Measurements from ENCODE around the gene POLR1A.

POLR1A gene

DNA sequence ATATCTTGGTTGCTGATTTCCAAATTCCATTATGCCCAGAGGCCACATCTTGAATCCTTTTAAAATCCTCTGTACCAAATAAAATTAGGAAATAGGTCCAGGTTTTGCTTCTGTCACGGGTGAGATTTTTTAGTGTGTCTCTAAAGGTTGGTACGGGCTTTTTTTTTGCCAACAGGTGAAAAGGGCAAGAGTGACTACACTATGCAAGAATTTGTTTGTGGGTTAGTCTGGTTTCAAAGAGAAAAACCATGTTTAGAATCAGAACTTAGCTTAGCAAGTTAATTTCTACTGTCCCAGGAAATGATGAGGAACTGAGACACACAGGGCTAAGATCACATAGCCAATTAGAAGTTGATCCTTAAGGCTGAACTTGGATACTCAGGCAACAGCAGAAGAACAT is 41.7 kb downstream of the POLR1A start:
- DNase-seq (ENCODE audit: low read depth in 2 of 2): no peak

DNA sequence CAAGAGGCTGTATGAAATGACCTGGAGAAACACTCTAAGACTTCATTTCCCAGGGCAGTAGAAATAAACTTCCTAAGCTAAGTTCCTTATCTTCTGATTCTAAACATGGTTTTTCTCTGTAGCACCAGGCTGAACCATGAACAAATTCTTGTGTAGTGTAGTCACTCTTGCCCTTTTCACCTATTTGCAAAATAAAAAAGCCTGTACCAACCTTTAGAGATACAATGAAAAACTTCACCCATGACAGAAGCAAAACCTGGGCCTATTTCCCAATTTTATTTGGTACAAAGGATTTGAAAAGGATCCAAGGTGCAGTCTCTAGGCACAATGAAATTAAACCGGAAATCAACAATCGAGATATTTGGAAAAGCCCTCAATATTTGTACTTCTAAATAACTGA is 43.6 kb downstream of the POLR1A start:
- no peak for DNase-seq (ENCODE audit: low read depth in 2 of 2)

DNA sequence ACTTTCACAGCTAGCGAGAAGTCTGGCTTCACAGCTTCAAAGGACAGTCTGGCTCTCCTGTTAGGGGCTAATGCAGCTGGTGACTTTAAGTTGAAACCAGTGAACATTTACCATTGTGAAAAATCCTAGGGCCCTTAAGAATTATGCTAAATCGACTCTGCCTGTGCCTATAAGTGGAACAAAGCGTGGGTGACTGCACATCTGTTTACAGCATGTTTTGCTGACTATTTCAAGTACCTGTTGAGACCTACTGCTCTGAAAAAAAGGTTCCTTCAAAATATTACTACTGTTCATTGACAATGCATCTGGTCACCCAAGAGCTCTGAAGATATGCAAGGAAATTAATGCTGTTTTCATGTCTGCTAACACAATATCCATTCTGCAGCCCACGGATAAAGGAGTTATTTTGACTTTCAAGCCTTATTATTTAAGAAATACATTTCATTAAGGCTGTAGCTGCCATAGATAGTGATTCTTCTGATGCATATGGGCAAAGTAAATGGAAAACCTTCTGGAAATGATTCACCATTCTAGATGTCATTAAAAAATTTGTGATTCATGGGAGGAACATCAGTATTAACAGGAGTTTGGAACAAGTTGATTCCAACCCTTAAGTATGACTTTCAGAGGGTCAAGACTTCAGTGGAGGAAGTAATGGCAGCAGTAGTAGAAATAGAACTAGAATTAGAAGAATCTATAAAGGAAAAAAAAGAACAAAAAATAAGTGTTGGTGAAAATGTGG is 48.9 kb downstream of the POLR1A start:
- no peak for DNase-seq (ENCODE audit: low read depth in 2 of 2)

DNA sequence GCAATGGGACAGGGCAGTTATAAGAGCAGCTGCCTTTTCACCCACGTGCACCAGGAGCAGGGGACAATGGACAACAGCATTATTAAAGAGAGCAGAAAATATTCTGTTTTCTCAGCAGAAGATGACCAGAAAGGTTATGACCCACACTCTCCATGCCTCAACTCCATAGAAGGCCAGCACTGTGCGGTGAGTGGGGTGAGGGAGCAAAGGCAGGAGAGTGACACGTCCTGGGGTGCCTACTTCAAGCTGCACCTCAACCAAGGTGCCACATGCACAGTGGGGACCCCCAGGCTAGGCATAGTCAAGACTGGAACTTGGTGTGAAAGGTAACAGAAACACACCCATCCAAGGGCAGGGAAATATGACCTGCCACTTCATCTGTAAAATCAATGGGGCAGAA is 50.4 kb downstream of the POLR1A start:
- DNase-seq (ENCODE audit: low read depth in 2 of 2): no peak

DNA sequence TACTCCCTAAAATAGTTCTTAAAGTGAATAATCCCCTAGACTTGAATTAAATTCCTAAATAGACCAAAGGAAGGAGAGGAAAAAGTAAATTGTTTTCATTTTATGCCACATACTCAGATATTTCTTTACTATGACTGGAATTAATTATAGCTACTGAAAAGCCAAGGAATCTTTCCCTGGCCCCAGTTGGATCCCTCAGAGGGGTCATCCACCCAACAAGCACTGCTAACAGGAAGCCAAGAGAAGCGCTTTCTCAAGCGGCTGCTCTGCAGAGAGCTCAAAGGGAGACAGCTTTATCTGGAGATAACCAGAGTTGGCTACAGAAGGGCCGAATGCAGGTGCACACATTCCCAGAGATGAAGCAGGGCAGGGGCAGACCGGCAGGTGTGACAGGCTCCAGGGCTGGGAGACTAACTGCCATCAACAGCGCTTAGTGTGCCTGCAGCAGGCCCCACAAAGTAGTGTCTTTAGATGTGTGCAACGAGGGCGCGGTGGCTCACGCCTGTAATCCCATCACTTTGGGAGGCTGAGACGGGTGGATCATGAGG is 51.1 kb downstream of the POLR1A start:
- DNase-seq (ENCODE audit: low read depth in 2 of 2): no peak

DNA sequence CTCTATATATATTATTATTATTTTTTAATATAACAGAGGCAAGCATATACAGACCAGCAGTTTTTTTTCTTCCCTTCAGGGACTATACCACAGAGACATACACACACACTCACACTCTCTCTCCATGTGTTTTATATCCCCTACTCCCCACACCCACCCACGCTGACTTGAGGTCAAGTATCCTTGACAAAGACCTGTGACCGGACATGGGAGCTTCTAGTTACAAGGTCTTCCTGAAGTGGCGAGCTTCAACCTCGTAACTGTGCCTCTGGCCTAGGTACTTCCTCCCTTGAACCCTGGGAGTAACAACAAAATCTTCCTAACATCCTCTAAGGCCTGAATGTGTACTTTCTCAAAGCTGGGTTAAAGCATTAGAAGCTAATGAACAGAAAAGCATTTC is 52.5 kb downstream of the POLR1A start:
- DNase-seq (ENCODE audit: low read depth in 2 of 2): no peak

DNA sequence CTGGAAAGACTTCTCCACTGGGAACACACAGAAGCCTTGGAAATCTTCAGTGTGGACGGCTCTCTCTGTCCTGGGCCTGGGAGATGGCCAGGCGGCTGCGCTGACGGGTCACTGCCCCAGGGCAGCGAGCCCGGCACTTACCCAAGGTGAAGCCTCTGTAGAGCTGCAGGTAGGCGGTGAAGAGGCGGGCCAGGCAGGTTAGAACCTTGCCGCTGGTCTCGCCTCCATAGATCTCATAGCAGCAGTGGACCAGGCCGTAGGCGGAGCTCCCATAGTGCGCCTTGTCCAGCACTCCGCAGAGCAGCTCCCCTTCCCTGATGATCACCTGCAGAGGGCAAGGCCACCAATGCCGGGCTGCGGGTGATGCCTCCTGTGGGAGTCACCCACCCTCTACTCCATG is 53.0 kb downstream of the POLR1A start:
- no peak for DNase-seq (ENCODE audit: low read depth in 2 of 2)

DNA sequence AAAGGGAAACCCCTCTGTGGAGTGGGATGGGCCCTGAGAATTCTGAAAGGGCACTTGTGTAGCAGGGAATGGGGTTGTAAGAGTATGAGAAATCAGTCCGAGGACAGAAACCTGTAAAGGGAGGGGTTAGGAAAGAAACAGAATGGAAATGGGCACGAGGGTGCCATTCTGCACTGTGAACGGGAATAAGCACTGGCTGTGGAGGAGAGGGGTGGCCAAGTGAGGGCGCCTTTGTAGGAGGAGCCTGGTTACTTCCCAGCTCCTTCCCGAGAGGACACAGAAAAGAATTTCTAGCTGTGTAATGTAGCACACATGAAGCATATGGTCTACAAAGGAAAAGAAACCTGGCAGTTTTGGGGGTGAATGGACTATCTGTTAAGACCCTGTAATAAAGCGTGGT is 53.4 kb downstream of the POLR1A start:
- no peak for DNase-seq (ENCODE audit: low read depth in 2 of 2)

DNA sequence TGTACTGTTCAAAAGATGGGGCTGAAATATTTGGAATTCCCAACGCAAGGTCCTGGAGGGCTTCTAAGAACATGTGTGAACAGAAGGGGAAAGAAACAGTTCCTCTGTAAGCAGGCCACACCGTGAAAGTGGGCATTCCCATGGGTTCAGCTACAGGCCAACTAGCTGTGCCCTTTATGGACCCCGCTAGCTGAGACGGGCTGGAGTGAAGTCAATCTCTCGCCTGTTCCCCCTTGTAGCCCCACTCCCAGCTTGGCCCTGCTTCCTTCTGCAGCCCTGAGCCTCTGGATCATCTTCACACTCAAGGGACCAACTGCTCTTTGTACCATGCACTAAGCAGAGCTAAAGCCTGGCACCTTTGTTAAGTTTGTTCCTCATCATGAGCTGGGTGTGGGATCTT is 55.4 kb downstream of the POLR1A start:
- no peak for DNase-seq (ENCODE audit: low read depth in 2 of 2)

DNA sequence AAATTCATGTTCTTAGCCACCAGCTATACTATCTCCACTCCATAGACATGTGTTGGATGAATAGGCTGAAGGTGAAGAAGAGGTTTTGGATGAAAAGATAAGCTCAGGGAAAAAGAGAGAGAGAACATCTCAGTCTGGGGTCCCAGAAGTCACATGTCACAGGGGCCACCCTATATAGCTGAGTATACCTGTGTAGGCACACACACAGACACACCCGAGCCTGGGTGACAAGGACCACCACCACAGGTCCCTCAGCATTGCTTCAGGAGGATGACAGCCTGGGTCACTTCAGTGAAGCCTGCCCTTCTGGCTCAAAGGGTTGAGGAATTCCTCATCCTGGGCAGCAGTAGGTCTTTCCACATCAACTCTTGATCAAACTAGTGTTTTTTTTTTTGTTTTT is 56.2 kb downstream of the POLR1A start:
- DNase-seq (ENCODE audit: low read depth in 2 of 2): no peak

DNA sequence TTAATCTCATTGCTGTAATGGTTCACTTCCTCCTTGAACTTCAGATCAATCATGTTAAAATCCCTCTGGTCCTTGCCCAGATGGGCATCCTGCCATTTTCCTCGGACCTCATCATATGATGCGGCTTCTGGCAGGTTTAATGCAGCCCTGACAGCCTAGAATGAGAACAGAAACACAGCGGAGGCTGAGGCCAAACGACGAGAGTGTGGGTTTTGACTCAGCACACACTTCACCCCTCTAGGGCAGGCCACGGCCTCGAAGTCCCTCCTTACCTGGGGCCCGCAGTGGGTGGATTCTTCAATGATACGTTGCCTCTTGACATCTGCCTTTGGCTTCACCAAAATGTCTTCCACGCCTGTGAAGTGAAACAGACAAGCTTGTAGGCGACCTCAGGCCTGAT is 56.8 kb downstream of the POLR1A start:
- DNase-seq (ENCODE audit: low read depth in 2 of 2): no peak

DNA sequence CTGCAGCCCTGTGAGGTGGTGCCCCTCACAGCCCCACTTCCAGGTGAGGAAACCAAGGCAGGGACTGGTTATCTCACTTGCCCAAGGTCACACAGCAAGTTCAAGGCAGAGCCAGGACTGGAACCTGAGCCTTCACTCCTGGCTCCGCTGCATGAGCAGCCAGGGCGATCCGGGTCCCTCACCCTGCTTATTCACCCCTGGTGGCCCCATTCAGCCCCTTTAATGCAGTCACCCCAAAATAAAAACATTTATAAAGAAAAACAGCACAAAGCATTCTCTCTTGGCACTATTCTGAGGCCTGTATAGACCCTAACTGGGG is 57.3 kb downstream of the POLR1A start:
- no peak for DNase-seq (ENCODE audit: low read depth in 2 of 2)

DNA sequence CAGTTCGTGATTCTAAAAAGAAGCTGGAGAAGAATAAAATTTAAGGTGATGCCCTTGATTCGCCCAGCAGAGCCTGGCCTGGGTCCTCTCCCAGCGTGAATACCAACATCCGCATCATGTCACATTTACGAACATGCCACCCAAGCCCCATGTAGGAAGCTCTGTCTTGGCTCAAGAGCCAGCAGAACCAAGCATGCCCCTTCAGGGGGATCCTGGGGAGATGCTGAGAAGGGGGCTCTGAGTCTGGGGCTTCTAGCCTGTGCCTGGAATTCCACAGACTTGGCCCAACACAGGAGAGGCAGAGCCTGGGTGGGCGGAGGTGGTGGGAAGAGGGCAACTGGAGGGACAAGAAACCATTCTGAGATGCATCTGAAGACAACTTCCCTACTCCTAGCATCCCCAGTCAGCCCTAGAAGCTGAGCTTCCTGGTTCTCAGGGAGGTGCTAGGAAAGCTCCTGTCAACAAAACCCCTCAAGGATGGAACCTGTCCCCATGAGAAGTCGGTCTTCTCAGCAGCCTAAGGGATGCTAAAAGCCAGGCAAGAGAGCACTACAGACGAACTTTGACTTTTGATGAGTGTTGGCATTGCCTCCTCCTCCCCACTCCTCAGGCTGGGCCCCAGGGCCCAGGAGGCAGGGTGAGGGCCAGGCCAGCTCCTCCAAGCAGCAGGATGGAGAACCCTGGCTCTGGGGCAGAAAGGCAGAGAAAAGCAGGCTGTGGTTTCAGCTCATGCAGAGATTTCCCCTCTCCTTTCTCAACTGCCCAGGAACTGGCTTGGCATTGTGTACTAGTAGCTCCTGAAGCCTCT is 57.9 kb downstream of the POLR1A start:
- DNase-seq (ENCODE audit: low read depth in 2 of 2): no peak

DNA sequence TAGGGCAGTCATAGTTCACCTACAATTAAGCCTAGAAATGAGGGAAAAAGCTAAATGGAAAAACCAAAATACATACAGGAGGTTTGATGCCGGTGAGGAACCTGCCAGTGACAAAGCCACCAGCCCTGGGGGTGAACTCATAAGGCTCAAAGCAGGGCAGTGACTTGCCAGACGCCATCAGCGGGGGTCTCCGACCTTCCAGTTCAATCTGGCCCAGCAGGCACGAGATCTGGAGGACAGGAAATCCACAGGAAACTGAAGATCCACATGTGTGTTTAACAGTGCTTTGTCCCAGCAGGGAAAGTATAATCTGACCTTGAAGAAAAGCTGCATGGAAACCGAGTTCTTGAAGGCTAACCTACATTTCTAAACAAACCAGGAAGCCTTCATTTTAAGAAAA is 60.1 kb downstream of the POLR1A start:
- no peak for DNase-seq (ENCODE audit: low read depth in 2 of 2)

DNA sequence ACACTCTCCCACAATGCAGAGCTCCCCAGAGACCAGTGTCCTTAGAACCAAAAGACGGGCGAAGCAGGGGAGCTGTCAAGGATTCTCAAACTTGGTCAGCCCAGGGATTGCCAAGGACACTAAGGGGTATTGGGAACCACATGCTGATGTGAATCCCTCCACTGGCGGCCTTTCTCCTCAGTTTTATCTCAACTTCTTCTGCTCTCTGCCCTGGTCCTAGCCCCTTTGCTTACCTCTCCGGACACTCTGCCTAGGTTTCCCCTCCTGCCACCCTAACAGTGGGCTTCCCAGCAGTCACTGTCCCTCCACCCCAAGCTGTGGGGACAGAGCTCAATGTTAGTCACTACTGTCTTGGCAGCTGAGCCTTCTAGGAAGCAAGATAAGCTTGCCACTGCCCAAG is 61.1 kb downstream of the POLR1A start:
- DNase-seq (ENCODE audit: low read depth in 2 of 2): no peak

DNA sequence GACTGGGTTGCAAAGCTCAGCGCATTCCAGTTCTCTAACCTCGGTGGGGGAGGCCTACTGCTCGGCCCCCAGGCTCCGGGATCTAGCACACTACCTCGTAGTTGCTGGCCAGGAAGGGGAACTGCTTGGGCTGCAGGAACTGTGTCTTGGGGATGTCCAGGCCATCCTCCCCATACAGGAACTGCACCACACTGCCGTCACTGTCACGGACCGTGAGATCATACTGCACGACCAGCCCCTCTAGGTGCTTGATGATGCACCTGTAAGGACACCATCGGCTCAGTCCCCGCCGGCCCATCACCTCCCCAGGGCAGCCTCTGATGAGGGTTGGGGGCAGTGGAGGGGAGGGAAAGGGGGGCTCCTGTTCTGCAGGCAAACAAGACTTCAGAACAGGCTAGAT is 61.6 kb downstream of the POLR1A start:
- DNase-seq (ENCODE audit: low read depth in 2 of 2): no peak

DNA sequence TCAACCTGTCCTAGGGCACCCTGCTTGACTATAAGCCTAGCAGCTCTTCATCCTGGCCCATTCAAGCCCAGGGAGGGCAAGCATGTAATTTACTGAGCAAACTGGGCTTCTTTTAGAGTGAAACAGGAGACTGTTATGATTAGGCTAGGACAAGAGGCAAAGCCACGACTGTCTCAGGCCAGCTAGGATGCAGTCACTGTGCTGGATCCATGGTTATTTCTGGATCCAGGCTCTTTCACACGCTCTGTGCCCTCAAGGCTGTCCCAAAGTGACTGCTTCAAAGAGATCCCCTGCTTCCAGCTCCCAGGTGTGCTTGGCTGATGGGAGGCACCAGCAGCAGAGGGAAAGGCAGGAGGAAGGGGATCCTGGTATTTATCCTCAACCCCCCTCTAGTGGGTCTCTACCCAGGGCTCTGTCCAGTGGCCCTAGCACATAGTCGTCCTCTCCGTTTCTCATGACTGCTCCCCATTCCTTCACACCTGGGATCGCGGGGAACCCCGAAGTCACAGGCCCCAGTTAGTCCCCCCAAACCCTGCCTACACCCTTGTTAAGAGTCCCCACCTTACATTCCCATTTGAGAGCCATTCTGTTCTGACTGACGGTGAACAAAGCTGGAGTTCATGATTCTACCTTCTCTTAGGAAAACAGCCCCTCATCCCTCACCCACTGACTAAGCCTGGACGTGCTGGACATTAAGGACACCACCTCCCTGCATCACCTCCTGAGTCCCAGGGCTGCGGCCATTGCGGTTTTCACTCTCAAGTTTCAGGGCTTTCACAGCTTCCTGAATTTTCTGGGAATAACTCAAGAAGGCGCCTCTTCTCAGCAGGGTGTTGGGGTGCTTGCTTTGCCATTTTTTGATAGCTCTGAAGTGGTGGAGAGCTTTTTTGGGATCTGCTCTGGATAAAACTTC is 63.2 kb downstream of the POLR1A start:
- DNase-seq (ENCODE audit: low read depth in 2 of 2): no peak

DNA sequence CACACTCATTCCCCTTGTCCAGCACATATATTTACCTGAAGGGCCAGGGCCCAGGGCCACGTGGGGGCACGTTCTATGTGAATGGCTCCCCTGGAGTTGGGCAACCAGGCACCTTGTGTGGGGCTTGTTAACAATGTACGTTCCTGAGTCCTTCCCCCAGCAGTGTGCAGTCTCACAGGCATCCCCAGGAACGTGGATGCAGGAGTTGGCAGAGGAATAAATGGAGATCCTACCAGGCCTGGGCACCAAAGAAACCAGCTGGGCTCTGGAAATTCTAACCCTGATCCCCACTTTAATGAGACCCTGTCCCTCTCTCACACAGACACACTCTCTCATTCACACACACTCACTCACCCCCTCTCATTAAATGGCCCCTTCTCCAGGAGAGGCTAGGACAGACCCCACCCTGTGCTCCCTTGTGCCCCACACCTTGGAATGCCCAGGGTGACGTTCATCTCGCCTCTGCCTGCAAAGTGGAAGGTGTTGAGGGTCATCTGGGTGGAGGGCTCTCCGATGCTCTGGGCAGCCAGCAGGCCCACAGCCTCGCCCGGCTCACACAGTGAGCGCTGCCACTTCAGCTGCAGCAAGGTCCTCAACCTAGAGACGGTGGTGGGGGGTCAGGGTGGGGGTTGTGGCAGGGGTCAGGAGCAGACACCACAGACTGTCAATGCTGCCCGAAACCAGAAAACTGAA is 65.6 kb downstream of the POLR1A start:
- DNase-seq (ENCODE audit: low read depth in 2 of 2): no peak

DNA sequence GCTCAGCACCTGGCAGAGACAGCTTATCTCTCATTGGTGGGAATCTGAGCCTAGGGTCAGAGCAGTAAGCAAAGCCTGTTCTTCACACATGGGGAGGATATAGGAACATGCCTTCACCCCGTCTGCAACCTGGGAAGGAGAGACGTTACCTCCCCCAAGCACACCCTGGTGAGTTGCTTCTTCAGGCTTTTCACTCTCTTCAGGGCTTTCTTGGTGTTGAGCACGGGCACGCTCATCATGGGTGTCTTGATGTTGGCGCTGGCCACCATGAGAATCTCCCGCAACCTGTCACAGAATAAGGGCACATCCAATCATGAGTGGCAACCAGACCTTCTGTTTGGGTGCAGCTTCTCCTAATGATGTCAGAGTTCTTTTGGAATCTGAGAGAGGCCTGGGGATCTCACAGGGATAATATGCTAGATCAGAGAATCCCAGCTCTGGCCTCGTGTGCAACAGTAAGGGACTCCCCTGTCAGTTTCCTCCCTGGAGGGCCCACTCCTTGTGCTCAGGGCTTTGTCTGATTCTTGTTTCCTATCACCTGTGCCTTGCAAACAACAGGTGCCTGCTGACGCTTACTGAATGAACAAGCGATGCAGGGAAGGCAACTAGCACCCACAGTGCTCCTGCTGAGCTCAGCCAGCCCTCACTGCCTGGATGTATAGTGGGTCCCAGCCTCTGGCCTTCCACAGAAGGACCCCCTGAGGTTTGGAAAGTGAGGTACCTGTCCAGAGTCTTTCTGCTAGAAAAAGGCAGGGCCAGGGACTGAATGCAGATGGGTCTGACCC is 66.3 kb downstream of the POLR1A start:
- no peak for DNase-seq (ENCODE audit: low read depth in 2 of 2)

DNA sequence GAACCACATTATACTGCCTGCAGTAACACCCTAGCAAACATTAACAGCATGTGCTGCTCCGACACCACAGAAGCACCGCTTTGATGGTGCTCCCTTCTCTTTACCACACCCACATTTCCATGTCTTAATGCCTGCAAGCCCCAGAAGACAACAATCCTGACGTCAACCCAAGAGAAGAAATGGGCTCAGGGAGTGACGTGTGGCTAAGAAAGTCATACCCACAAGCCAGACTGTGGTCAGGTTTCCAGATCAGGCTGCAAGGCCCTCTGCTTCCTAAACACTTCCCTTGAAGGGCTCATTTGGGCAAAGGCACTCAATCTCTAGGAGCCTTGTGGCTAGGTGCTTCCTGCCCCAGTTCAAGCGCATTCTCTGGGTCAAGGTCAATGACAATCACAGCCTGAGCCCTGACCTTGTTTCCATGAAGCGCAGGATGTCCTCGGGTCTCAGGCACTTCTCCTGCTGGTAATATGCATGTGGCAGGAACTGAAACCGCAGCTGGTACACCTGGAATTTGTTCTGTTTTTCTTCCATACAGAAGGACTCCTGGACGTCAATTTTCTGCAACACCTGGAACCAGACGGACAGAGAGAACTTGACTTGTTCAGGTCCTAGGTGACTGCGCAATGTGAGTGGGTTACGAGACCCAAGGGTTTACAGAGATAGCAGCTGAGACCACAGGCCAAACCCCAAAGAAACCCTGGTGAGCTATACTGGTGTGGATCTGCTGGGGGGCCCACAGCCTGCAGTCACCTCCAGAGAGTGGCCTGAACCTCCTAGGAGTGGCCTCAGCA is 67.2 kb downstream of the POLR1A start:
- peak; percentile 43 to 50 for DNase-seq (ENCODE audit: low read depth in 2 of 2)
